ENCODE data around the gene IFITM1.
A peak's percentile ranks its signal among the peaks of the same experiment; 100 is the strongest.

Gene IFITM1

GRCh38 chr11:313787-314553 lies at the start of gene IFITM1:
Gene IFITM1 (plus strand): TSS chr11:314040. CDS start chr11:314171, 131 bp downstream.
- peak; percentile 84 for DNase-seq

GRCh38 chr11:266676-267439 lies 47.0 kb upstream of the IFITM1 start:
- DNase-seq, result peak; percentile 76

GRCh38 chr11:267491-267994 lies 46.3 kb upstream of the IFITM1 start:
- peak; percentile 85 for DNase-seq

GRCh38 chr11:268716-269145 lies 45.1 kb upstream of the IFITM1 start:
- peak; percentile 83 for DNase-seq

GRCh38 chr11:269146-269890 lies 44.5 kb upstream of the IFITM1 start:
- DNase-seq, result peak; percentile 82

- peak; percentile 60 for DNase-seq
Observed at GRCh38 chr11:270451-271318, 43.2 kb upstream of the IFITM1 start.

GRCh38 chr11:271319-271715 lies 42.5 kb upstream of the IFITM1 start:
- no peak for DNase-seq

- no peak for DNase-seq
Observed at GRCh38 chr11:272195-272930, 41.5 kb upstream of the IFITM1 start.

- no peak for DNase-seq
Observed at GRCh38 chr11:272931-273198, 41.0 kb upstream of the IFITM1 start.

- no peak for DNase-seq
Observed at GRCh38 chr11:276219-276618, 37.6 kb upstream of the IFITM1 start.

- no peak for DNase-seq
Observed at GRCh38 chr11:278001-278951, 35.6 kb upstream of the IFITM1 start, which contains the start of gene NLRP6. Gene NLRP6 (plus strand): TSS chr11:278407. CDS start chr11:278570, 163 bp downstream.

- DNase-seq, result peak; percentile 70
Observed at GRCh38 chr11:279040-279965, 34.5 kb upstream of the IFITM1 start.

- DNase-seq, result peak; percentile 82
Observed at GRCh38 chr11:279966-280705, 33.7 kb upstream of the IFITM1 start.

GRCh38 chr11:280706-281485 lies 32.9 kb upstream of the IFITM1 start:
- peak; percentile 78 for DNase-seq

- no peak for DNase-seq
Observed at GRCh38 chr11:281486-282161, 32.2 kb upstream of the IFITM1 start.

- peak; percentile 48 for DNase-seq
Observed at GRCh38 chr11:282171-282570, 31.7 kb upstream of the IFITM1 start.
